SK-N-SH (cell line): ENCODE results near the gene ABCC2. TPM values are rescaled to one million over a fixed set of nuclear protein-coding genes. Genes with fewer than 3 reads are reported as not detected.

Experiments used
- CTCF ChIA-PET: fragments of 300-600, 350-600 bp; formaldehyde crosslinking; extraction: SDS; loops from one replicate; lab custom pipeline; 2021; lab: Yijun Ruan, JAX
- POLR2A ChIA-PET: fragments of 350-600 bp; sonication (Branson Sonifier 250); formaldehyde crosslinking; extraction: SDS; loops from one replicate; lab custom pipeline; 2020; ENCODE audit warnings: antibody characterized with exemption, inconsistent platforms; lab: Yijun Ruan, JAX
- DNase-seq: peaks from one replicate; pipeline ENCODE4 v3.0.0; 2012
- H2AFZ ChIP-seq: fragments of 200-600 bp; sonication (generic); 2 replicates; pipeline ENCODE4 v1.8.1; 2016; ENCODE audit warnings: antibody characterized with exemption, mild to moderate bottlenecking, low read depth
- H3F3A ChIP-seq: fragments of 200-600 bp; sonication (generic); replicated peaks from 2 replicates; pipeline ENCODE3; 2016; ENCODE audit warnings: antibody characterized with exemption, mild to moderate bottlenecking; ENCODE audit not compliant: insufficient read depth
- H3K27ac ChIP-seq, 2 experiments: fragments of 200-500 bp in 1 of 2; fragments of 200-600 bp in 1 of 2; sonication (Bioruptor generic) in 1 of 2; sonication (generic), shearing (Covaris generic) in 1 of 2; 2 replicates each; pipeline versions ENCODE4 v1.5.1 to v1.6.1; 2014 to 2016; ENCODE audit warnings: low read depth in 2 of 2, inconsistent platforms in 1 of 2, low read length in 1 of 2, mild to moderate bottlenecking in 1 of 2, mixed read lengths in 1 of 2
- H3K27me3 ChIP-seq: fragments of 200-600 bp; sonication (generic), shearing (Covaris generic); 2 replicates; pipeline ENCODE4 v1.6.1; 2016; ENCODE audit warnings: mixed run types; ENCODE audit not compliant: insufficient read depth
- H3K36me3 ChIP-seq, 2 experiments: fragments of 200-500 bp in 1 of 2; fragments of 200-600 bp in 1 of 2; sonication (Bioruptor generic) in 1 of 2; sonication (generic) in 1 of 2; replicated peaks in 1 of 2; 2 replicates each; pipeline versions ENCODE3 to v1.5.1; 2014 to 2016; ENCODE audit warnings: low read length in 1 of 2, mild to moderate bottlenecking in 1 of 2; ENCODE audit not compliant: insufficient read depth in 2 of 2, control insufficient read depth in 1 of 2
- H3K4me1 ChIP-seq, 2 experiments: fragments of 200-500 bp in 1 of 2; fragments of 200-600 bp in 1 of 2; sonication (Bioruptor generic) in 1 of 2; sonication (generic), shearing (Covaris generic) in 1 of 2; 2 replicates each; pipeline versions ENCODE4 v1.5.1 to v1.6.1; 2014 to 2016; ENCODE audit warnings: low read depth in 1 of 2, low read length in 1 of 2, mixed run types in 1 of 2; ENCODE audit not compliant: insufficient read depth in 2 of 2, control insufficient read depth in 1 of 2
- H3K4me2 ChIP-seq: fragments of 200-600 bp; sonication (generic), shearing (Covaris generic); 2 replicates; pipeline ENCODE4 v1.6.1; 2017; ENCODE audit warnings: mixed run types
- H3K4me3 ChIP-seq, 2 experiments: fragments of 200-500 bp in 1 of 2; fragments of 200-600 bp in 1 of 2; sonication (Bioruptor generic) in 1 of 2; sonication (generic), shearing (Covaris generic) in 1 of 2; 2 replicates each; pipeline versions ENCODE4 v1.5.1 to v1.8.1; 2014 to 2016; ENCODE audit warnings: low read depth in 2 of 2, inconsistent platforms in 1 of 2, low read length in 1 of 2, mild to moderate bottlenecking in 1 of 2, mixed read lengths in 1 of 2, moderate library complexity in 1 of 2
- H3K79me2 ChIP-seq: fragments of 200-600 bp; sonication (generic); 2 replicates; pipeline ENCODE4 v1.8.1; 2017; ENCODE audit warnings: mild to moderate bottlenecking; ENCODE audit not compliant: insufficient read depth
- H3K9ac ChIP-seq: fragments of 200-600 bp; sonication (generic); 2 replicates; pipeline ENCODE4 v1.6.1; 2017; ENCODE audit warnings: mixed run types
- H3K9me2 ChIP-seq: fragments of 200-600 bp; sonication (generic); 2 replicates; pipeline ENCODE4 v1.6.1; 2017; ENCODE audit warnings: mixed run types
- H3K9me3 ChIP-seq: fragments of 200-600 bp; sonication (generic); 2 replicates; pipeline ENCODE4 v1.6.1; 2017; ENCODE audit warnings: mixed run types, mild to moderate bottlenecking, moderate library complexity
- H4K20me1 ChIP-seq: fragments of 200-600 bp; sonication (generic); 2 replicates; pipeline ENCODE4 v1.6.1; 2017; ENCODE audit warnings: mild to moderate bottlenecking, mixed run types; ENCODE audit not compliant: insufficient read depth
- CHD2 ChIP-seq: fragments of 150-350 bp; IDR thresholded peaks from 2 replicates; pipeline ENCODE4 v1.6.1; 2018; ENCODE audit warnings: low read length; ENCODE audit not compliant: partially characterized antibody
- EP300 ChIP-seq, 2 experiments: IDR thresholded peaks; 2 replicates each; pipeline versions ENCODE4 v1.4.0 to v1.6.1; 2012; ENCODE audit warnings: borderline replicate concordance in 1 of 2, low read depth in 1 of 2, low read length in 1 of 2
- EZH2phosphoT487 ChIP-seq: fragments of 200-600 bp; sonication (generic); IDR thresholded peaks from 2 replicates; pipeline ENCODE4 v1.6.1; 2017; ENCODE audit warnings: low read depth, mixed run types, mild to moderate bottlenecking, antibody characterized with exemption, moderate library complexity, borderline replicate concordance
- FOSL2 ChIP-seq: IDR thresholded peaks from 2 replicates; pipeline ENCODE4 v1.4.0; 2012; ENCODE audit warnings: low read depth, mild to moderate bottlenecking, moderate library complexity, borderline replicate concordance
- GATA2 ChIP-seq: sonication (generic); formaldehyde crosslinking; IDR thresholded peaks from 2 replicates; pipeline ENCODE4 v1.5.0; 2020; ENCODE audit warnings: mild to moderate bottlenecking, missing genetic modification reagents
- IRF3 ChIP-seq: fragments of 150-350 bp; IDR thresholded peaks from 2 replicates; pipeline ENCODE4 v1.6.1; 2016; ENCODE audit warnings: mild to moderate bottlenecking, low read depth, low read length
- JUND ChIP-seq: IDR thresholded peaks from 2 replicates; pipeline ENCODE4 v1.4.0; 2012
- MAX ChIP-seq: IDR thresholded peaks from 2 replicates; pipeline ENCODE4 v1.4.0; 2012; ENCODE audit warnings: low read depth
- NFIC ChIP-seq: IDR thresholded peaks from 2 replicates; pipeline ENCODE4 v1.4.0; 2012; ENCODE audit warnings: borderline replicate concordance
- PBX3 ChIP-seq: IDR thresholded peaks from 2 replicates; pipeline ENCODE4; 2012
- RXRA ChIP-seq: IDR thresholded peaks from 2 replicates; pipeline ENCODE4 v1.4.0; 2012; ENCODE audit warnings: low read depth, mild to moderate bottlenecking, borderline replicate concordance
- SIN3A ChIP-seq: IDR thresholded peaks from 2 replicates; pipeline ENCODE4 v1.6.1; 2012; ENCODE audit warnings: low read depth, mild to moderate bottlenecking, low read length, moderate library complexity, borderline replicate concordance
- TCF12 ChIP-seq: IDR thresholded peaks from 2 replicates; pipeline ENCODE4 v1.4.0; 2012
- YY1 ChIP-seq: IDR thresholded peaks from 2 replicates; pipeline ENCODE4 v1.4.0; 2012; ENCODE audit warnings: low read depth, mild to moderate bottlenecking
- WGBS: methylation state at CpG from one replicate; pipeline ENCODE4 v1.1.6; 2017; ENCODE audit warnings: low lambda C conversion rate; 5-methylcytosine and 5-hydroxymethylcytosine counted together
- polyA plus RNA-seq, 3 experiments: library from polyadenylated mRNA; depleted of rRNA; stranded (reverse); fragments of >200 nt; gene quantifications; 2 replicates each; pipeline ENCODE4 v1.2.3, GENCODE V29; 2012

The ABCC2 gene
- polyA plus RNA-seq, 1 of the 3 experiments (the other 2 are of a cell fraction) = 0.48 TPM

- H3F3A ChIP-seq = peaks cover 29% of the 10 kb centered on the region
- H3K27me3 ChIP-seq = no peaks in the 10 kb centered on the region
- peak overlapping the region; percentile 71 to 79; a peak in 3 of 4 replicates for H3K27ac ChIP-seq
- WGBS = 29% methylated on average over 7 of the region's 7 CpGs
- H3K4me2 ChIP-seq = peak overlapping the region; percentile 39
- no peak for DNase-seq
- peak overlapping the region; percentile 38 for H2AFZ ChIP-seq
- no peaks in the 10 kb centered on the region for H3K36me3 ChIP-seq
- H4K20me1 ChIP-seq = no peaks in the 10 kb centered on the region
- no peak overlapping the region for H3K9ac ChIP-seq
- ChIA-PET CTCF (no interaction called here), POLR2A (no interaction called here)
- no peak overlapping the region for H3K4me3 ChIP-seq
- H3K9me2 ChIP-seq = no peaks in the 10 kb centered on the region
- peak; percentile 48 for TF ChIP-seq PBX3
- TF ChIP-seq MAX = peak; percentile 77
- no peak for TF ChIP-seq RXRA
- TF ChIP-seq CHD2 = no peak
- peak in 1 of 2 experiments; percentile 52; a peak in 1 of 4 replicates for TF ChIP-seq EP300 (IDR thresholded peaks at IDR 0.05; ENCODE audit: borderline replicate concordance in 1 of 2, low read depth in 1 of 2, low read length in 1 of 2)
- TF ChIP-seq GATA2 (CRISPR knock-in tag) = no peak
- TF ChIP-seq FOSL2 = peak; percentile 53; the same call in 1 of the 2 replicates
- peak; percentile 68; the same call in 1 of the 2 replicates for TF ChIP-seq YY1
- no peak for TF ChIP-seq EZH2phosphoT487
- TF ChIP-seq NFIC = peak; percentile 65
- peak; percentile 59 for TF ChIP-seq JUND
- TF ChIP-seq TCF12 = peak; percentile 55
- TF ChIP-seq IRF3 = no peak
- TF ChIP-seq SIN3A = no peak
- no peaks in the 10 kb centered on the region for H3K79me2 ChIP-seq
- no peaks in the 10 kb centered on the region for H3K9me3 ChIP-seq
- H3K4me1 ChIP-seq = peaks cover 0 to 30% of the 10 kb centered on the region in 2 experiments; a peak in 1 of 4 replicates
Measured at GRCh38 chr10:99784016-99784726, 1.7 kb downstream of the ABCC2 start.
